Loucy (cell line): ENCODE results near the gene COG2.

Source experiments
- H2AFZ ChIP-seq: fragments of 200-600 bp; sonication (generic); 2 replicates; pipeline ENCODE4 v1.6.0; 2016; ENCODE audit warnings: antibody characterized with exemption, mild to moderate bottlenecking, low read length, moderate library complexity
- H3F3A ChIP-seq: fragments of 200-600 bp; 2 replicates; pipeline ENCODE4 v1.6.0; 2016; ENCODE audit warnings: antibody characterized with exemption, low read depth, mild to moderate bottlenecking
- H3K27me3 ChIP-seq: fragments of 200-600 bp; sonication (generic); 2 replicates; pipeline ENCODE4 v1.6.1; 2014; ENCODE audit warnings: low read length, mild to moderate bottlenecking; ENCODE audit not compliant: insufficient read depth, poor library complexity, severe bottlenecking
- H3K36me3 ChIP-seq: fragments of 200-600 bp; sonication (generic); 2 replicates; pipeline ENCODE4 v1.6.1; 2016; ENCODE audit warnings: low read length; ENCODE audit not compliant: insufficient read depth
- H3K4me1 ChIP-seq: fragments of 200-600 bp; sonication (generic); 2 replicates; pipeline ENCODE4 v1.5.1; 2014; ENCODE audit warnings: low read length, mild to moderate bottlenecking; ENCODE audit not compliant: insufficient read depth, poor library complexity, severe bottlenecking
- H3K4me2 ChIP-seq: fragments of 200-600 bp; sonication (generic); 2 replicates; pipeline ENCODE4 v1.6.0; 2014; ENCODE audit warnings: antibody characterized with exemption, low read length, low read depth, mild to moderate bottlenecking; ENCODE audit not compliant: poor library complexity, severe bottlenecking
- H3K4me3 ChIP-seq: fragments of 200-600 bp; sonication (generic); 2 replicates; pipeline ENCODE4 v1.5.1; 2014; ENCODE audit warnings: low read length, mild to moderate bottlenecking, mixed read lengths; ENCODE audit not compliant: poor library complexity, severe bottlenecking
- H3K79me2 ChIP-seq: fragments of 200-600 bp; sonication (generic); 2 replicates; pipeline ENCODE4 v1.6.1; 2014; ENCODE audit warnings: low read length; ENCODE audit not compliant: insufficient read depth
- H3K9ac ChIP-seq: fragments of 200-600 bp; sonication (generic); 2 replicates; pipeline ENCODE4 v1.6.0; 2014; ENCODE audit warnings: mild to moderate bottlenecking, low read depth, low read length, moderate library complexity; ENCODE audit not compliant: poor library complexity, severe bottlenecking
- H3K9me2 ChIP-seq: fragments of 200-600 bp; sonication (generic); replicated peaks from 2 replicates; pipeline ENCODE4 v1.6.1; 2016; ENCODE audit warnings: low read depth, low read length, mixed read lengths
- H3K9me3 ChIP-seq: fragments of 200-600 bp; sonication (generic); 2 replicates; pipeline ENCODE4 v1.6.1; 2014; ENCODE audit warnings: mild to moderate bottlenecking, antibody characterized with exemption, low read length, low read depth; ENCODE audit not compliant: insufficient read depth
- H4K20me1 ChIP-seq: fragments of 200-600 bp; sonication (generic); 2 replicates; pipeline ENCODE4 v1.6.0; 2014; ENCODE audit warnings: antibody characterized with exemption, low read length, mild to moderate bottlenecking; ENCODE audit not compliant: insufficient read depth, poor library complexity, severe bottlenecking
- CTCF ChIP-seq: fragments of 200-600 bp; sonication (generic); conservative IDR thresholded peaks from 2 replicates; pipeline ENCODE4 v1.5.1; 2014; ENCODE audit warnings: mild to moderate bottlenecking, antibody characterized with exemption, low read length
- EZH2phosphoT487 ChIP-seq: fragments of 200-600 bp; IDR thresholded peaks from 2 replicates; pipeline ENCODE4 v1.6.1; 2018; ENCODE audit warnings: antibody characterized with exemption, mild to moderate bottlenecking, moderate library complexity, borderline replicate concordance

COG2 gene

GRCh38 chr1:230634384-230634783 is 7.9 kb upstream of the COG2 start:
- no peaks in the 10 kb centered on the region for H3F3A ChIP-seq
- H3K4me3 ChIP-seq = no peak overlapping the region
- H3K4me2 ChIP-seq = no peak overlapping the region
- H3K36me3 ChIP-seq = no peaks in the 10 kb centered on the region
- no peaks in the 10 kb centered on the region for H3K79me2 ChIP-seq
- TF ChIP-seq CTCF (no peak), EZH2phosphoT487 (no peak)
- H3K9me2 ChIP-seq = no peaks in the 10 kb centered on the region
- no peak overlapping the region for H3K9ac ChIP-seq
- no peak overlapping the region for H2AFZ ChIP-seq
- no peaks in the 10 kb centered on the region for H3K4me1 ChIP-seq
- H3K27me3 ChIP-seq = no peaks in the 10 kb centered on the region
- no peaks in the 10 kb centered on the region for H4K20me1 ChIP-seq
- no peaks in the 10 kb centered on the region for H3K9me3 ChIP-seq

GRCh38 chr1:230636575-230637148 is 5.6 kb upstream of the COG2 start:
- Histone ChIP-seq H3K9me3 (no peaks in the 10 kb centered on the region), H3K4me3 (no peak overlapping the region), H3K9ac (no peak overlapping the region), H3K79me2 (no peaks in the 10 kb centered on the region), H3K9me2 (no peaks in the 10 kb centered on the region), H4K20me1 (no peaks in the 10 kb centered on the region), H3F3A (no peaks in the 10 kb centered on the region), H2AFZ (no peak overlapping the region), H3K36me3 (no peaks in the 10 kb centered on the region), H3K27me3 (no peaks in the 10 kb centered on the region), H3K4me2 (no peak overlapping the region), H3K4me1 (no peaks in the 10 kb centered on the region)
- TF ChIP-seq CTCF (no peak), EZH2phosphoT487 (no peak)

GRCh38 chr1:230639714-230640209 is 2.5 kb upstream of the COG2 start:
- H4K20me1 ChIP-seq = peaks cover 21% of the 10 kb centered on the region
- H3K4me3 ChIP-seq = no peak overlapping the region
- TF ChIP-seq CTCF = no peak
- TF ChIP-seq EZH2phosphoT487 = no peak
- no peaks in the 10 kb centered on the region for H3K9me3 ChIP-seq
- H3K4me2 ChIP-seq = no peak overlapping the region
- H3K9ac ChIP-seq = no peak overlapping the region
- peaks cover 18% of the 10 kb centered on the region for H3K4me1 ChIP-seq
- no peaks in the 10 kb centered on the region for H3K36me3 ChIP-seq
- no peak overlapping the region for H2AFZ ChIP-seq
- H3K9me2 ChIP-seq = no peaks in the 10 kb centered on the region
- no peaks in the 10 kb centered on the region for H3F3A ChIP-seq
- H3K79me2 ChIP-seq = peaks cover 22% of the 10 kb centered on the region
- H3K27me3 ChIP-seq = no peaks in the 10 kb centered on the region
